GM18858 (cell line): ENCODE results near the gene XCL2.
A peak's percentile ranks its signal among the peaks of the same experiment; 100 is the strongest.

Experiments
- ATAC-seq: cut with Tn5 transposase; IDR thresholded peaks from one replicate; pipeline ENCODE4 v1.9.1; 2021; ENCODE audit not compliant: unreplicated experiment

The XCL2 gene

DNA sequence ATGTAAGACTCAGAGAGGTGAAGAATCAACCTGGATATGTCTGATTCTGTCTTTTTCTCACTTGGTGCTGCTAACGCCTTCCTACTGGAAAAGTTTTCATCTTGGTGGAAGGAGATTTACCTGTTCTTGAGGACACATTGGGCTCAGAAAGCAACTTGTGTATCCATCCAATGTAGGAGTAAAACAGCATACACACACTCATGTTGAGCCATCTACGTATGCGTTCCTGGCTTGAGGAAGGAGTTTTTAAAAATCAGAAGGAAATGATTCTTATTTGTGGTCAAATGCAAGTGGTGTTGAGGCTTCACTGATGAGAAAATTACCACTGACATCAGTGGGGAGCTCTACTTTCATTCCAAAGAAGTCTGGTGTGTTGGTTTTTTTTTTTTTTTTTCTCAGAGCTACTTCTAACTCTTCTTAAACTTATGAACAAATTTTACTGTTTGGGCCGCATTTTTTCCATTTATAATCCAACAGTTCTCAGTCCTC lies 25.6 kb downstream of the XCL2 start:
- no peak for ATAC-seq

- no peak for ATAC-seq
Observed at GRCh38 chr1:168514455-168514854, 29.3 kb downstream of the XCL2 start.

DNA sequence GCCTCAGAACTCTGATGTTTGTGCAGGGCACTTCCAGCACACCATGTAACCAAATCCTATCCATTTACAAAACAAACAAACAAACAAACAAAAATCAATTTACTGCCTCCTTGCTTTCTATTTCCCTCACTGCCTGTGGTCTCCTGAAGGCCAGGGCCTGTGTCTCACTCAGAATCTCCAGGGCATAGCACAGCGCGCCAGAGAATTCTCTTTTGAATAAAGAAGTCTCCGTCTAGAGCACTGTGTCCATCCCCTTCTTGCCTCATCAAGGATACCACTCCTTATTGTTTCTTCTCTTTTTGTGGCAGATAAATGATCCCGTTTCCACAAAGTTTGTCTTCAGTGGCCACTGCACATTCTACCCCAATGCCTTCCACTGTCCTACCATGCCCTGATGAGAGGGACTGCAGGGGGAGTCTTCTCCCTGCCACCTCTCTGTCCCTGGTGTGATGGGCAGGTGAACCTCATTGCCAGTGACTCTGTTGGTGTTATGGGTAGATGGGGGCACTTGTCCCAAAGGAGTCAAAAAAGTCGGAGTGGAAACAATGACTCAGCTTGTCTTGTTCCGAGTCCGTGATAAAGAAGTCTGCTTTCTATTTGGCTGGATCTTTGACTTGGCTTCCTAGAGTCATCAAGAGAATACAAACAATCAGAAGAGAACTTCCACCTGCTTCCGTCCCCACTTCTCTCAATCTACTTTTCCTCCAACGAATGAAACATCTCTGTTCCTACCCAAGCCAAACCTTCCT lies 30.0 kb downstream of the XCL2 start:
- no peak for ATAC-seq

DNA sequence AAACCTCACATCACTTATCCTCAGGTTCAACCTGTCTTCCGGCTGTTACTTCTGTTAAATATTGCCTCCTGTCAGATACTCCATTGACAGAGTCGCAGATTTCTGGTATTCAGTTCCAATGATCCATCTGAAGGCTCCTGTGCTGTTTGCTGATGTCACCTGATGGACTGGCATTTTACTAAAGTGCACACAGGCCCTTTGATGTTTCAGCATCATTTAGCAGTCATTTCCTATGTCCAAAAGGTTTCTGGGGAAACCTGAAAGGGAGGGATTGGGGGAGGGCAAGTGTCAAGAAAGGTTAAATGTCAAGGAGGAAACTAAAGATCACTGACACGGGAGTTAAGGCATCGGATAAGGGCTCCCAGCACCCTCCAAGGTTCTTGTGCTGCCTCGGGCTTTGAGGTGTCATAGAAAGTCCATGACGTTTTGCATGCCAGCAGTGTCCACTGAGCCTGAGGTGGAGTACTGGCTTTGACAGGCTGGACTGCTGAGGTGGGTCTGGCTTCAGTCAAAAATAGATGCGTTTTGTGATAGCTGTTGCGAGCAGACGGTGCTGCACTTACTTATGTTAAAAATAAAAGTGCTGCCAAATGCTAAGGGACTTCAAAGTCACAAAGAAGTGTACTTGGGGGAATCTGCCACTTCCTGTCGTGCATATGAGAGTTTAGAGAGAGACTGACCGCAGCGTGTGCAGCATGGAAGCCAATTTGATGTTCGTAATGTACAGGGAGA lies 30.8 kb downstream of the XCL2 start:
- no peak for ATAC-seq

DNA sequence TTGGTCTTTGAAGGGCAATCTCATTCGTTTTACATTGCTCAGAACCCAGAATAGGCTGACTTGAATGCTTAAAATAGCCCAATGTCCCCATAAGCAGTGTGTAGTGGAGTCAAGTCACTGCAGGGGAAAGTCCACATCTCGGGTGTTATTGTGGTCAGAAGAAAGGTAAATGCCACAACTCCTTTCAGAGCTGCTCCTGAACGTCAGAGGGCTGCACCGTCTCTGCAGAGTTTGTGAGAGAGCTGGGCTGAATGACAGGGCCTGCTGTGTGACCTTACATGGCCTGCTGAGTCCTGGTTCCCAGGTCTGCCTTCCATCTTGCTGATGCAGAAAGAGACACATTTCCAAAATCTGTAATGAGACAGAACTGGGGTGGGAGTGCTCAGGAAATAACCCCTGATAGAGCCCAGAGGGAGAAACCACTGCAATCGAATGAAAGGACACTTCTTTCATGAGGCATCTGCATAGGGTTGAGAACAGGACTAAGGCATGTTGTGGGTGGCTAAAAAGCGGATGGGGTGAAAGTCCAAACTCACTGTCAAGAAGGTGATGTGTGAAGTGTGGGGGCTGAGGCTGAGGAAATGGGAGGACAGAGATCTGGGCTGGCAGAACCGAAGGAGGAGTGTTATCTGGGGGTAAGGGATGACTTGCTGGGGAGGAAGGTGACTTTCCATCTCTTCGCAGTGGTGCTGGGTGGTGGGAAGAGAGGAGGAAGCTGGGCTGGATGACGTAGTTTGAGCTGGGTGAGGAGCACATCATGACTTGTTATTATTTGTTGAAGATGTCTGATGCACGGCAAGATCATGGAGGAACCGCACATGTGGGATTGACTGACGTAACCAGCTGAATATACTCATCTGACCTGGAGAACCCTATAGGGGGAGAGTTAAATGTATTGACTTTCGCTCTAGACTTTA lies 33.7 kb downstream of the XCL2 start:
- peak; percentile 86 for ATAC-seq

GRCh38 chr1:168509210-168509609 lies 34.6 kb downstream of the XCL2 start:
- ATAC-seq = no peak

DNA sequence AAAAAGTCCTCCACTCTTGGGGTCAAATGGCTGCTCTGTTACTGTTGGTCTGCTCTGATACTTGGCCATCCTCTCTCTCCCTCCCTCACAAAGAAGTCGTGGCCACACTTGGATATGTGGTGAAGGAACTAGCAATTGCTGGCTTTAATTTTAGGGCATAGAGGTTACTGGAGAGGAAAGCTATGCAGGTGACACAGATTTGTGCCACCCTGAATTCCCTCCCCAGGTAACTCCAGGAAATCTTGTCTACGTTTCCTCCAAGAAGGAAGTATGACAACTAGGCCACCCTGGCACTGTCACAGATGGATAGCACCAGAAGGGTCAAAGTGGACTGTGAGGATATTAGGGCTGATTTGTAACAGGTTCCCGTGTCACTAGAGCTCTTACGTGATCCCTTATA lies 36.0 kb downstream of the XCL2 start:
- no peak for ATAC-seq

DNA sequence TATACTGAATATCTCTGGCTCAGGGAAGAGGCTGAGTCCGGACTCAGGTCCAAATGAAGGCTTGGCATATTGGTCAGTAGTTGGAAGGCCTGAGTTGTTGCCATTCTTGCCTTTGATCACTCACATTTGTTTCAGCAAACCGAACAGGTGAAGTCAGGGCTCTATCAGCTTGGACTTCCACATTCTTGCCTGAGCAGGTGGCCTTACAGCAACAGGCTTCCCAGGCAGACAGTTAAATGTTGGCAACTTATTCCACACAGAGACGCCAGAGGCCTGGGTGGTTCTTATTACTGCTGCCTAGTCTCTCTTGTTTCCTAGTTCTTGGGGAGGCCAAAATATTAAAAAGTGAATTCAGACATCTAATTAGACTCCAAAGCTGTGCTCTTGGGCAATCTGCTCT lies 36.6 kb downstream of the XCL2 start:
- ATAC-seq = no peak

DNA sequence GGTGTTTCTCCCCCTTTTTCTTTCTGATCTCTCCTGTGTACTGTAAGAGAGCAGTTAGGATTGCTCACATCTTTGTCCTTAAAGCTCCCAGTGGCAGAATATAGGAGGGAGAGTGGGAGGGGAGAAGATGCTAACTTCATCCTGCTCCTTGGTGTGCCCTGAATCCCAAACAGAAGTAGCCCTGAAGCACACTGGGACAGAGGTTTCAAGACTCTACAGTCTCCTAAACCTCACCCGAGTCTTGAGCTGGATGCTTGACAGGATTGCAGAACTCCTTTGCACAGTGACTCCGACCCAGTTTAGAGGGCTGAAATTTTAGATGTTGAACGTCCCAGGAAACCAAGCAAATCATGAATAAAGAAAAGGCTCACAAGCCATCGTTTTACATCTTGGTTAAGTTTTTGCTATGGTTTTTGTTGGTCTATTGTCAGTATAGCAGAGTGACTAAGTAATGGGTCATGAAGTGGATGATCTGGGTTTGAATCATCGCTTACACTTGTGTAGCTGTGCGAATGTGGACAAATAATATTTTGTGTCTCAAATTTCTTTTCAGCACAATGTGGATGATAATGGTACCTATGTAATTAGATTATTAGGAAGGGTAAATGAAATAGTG lies 37.5 kb downstream of the XCL2 start:
- ATAC-seq = no peak

DNA sequence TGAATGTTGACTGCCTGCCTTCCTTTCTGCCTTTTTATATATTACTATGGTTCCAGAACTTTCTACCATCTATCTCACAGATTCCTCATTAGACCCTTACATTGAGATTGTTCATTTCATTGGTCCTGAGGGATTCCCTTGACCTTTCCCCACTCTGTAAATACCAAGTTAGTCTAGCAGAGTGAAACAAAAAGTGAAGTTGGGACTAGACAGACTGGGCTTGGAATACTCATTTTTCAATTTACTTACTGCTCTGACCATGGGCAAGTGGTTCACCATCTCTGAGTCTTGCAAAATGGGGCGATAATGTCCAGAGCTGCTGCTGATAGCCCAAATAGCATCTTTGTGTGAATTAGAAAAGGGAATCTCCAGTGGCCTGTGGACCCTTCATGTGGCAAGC lies 38.8 kb downstream of the XCL2 start:
- ATAC-seq = no peak

- ATAC-seq = peak; percentile 67
Observed at GRCh38 chr1:168504064-168504837, 39.5 kb downstream of the XCL2 start.

GRCh38 chr1:168499688-168500049 lies 44.1 kb downstream of the XCL2 start:
- ATAC-seq = no peak

DNA sequence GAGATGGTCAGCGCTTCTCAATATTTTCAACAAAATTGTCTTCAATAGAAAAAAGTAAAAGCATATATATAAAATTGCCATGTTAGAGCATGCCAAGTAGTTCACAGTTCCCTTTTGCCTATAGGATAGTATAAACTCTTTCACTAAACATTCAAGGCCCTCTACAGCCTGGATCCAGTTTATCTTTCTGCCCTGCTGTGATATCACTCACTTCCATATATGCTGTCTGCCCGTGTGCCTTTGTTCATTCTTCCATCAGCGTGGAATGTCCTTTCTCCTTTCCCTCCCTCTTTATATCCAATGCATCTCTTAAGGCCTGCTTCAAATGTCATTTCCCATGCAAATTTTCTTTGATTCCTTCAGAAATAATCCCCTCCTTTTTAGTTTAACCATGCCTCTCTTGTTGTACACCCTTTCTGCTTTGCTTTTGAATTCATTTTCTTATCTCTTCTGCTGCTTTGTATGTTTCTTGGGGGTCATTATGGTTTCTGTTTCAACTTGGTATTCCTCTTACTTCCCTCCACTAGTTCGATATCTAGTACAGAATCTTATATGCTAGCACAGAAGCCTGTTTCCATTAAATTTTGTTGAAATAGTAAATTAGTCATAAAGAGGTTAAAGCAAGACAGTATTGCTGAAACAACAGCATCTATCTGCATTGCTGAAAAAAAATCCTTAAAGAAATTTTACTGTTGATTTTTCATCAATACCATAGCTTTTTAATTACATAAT lies 44.7 kb downstream of the XCL2 start:
- no peak for ATAC-seq

GRCh38 chr1:168498159-168498631 lies 45.6 kb downstream of the XCL2 start:
- ATAC-seq = no peak

DNA sequence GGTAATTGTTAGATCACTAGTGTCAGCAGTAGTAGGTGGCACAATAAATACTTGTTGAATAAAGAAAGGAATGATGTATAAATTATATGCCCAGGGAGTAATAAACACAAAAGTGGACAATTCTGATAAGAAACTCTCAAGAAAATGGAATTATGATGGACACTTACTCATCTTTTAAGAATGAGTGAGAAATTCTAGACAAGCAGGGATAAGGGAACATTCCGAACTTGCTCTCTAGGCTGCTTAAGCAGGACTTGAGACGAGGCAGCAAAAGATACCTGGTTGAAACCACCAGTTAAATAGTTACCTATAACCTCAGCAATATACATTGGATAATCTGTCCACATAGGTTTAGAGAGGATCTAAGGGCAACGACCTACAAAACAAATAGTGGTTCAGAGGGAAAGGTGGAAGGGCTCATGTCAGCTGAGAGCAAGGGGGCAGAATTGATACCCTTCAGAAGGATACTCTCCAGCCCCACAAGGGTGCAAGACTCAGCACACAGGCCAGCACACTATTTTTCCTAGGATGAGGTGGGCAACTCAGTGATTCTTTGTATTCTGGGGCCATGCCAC lies 46.3 kb downstream of the XCL2 start:
- no peak for ATAC-seq

DNA sequence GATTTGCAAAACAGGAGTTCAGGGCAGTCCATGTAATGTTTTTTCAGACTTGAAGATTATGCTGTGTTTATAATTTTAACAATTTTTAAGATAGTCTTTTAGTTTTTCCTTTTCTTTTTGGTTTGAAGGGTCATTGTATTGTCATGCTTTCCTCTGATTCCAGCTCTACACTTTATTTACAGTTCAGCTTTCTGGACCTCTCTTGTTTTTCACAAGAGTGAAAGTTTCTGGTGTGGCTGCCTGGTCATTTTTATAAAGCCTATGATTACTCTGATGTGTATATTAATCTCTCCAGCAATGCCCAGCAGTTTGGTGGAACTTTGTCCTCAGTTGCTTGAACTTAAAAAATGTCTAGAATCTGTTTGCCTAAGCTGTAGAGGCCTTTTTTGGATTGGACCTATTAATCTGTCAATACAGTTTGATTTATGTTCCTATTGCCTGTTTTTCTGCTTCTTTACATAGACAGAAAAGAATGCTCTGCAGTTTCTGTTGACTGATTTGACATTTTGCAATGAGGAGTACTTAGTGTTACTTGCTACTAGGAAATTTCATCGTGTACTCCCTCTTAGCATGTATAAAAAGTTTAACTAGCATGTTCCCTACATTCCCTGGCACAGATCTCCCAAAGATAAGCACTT lies 52.2 kb downstream of the XCL2 start:
- ATAC-seq = no peak
